HepG2 (cell line): ENCODE measurements around the gene SPAG8. TPM values are rescaled to one million over a fixed set of nuclear protein-coding genes. Genes with fewer than 3 reads are reported as not detected.

Experiments
- GTF3A ChIP-seq: sonication (generic); formaldehyde crosslinking; conservative IDR thresholded peaks from 2 replicates; pipeline ENCODE4 v1.4.0; 2020; ENCODE audit warnings: mild to moderate bottlenecking, missing genetic modification reagents
- HMG20B ChIP-seq: conservative IDR thresholded peaks from 2 replicates; pipeline ENCODE4 v1.6.1; 2016; ENCODE audit warnings: missing genetic modification reagents, missing compliant biosample characterization
- JUNB ChIP-seq: sonication (generic); formaldehyde crosslinking; IDR thresholded peaks from 2 replicates; pipeline ENCODE4 v1.8.0; 2022; ENCODE audit warnings: missing genetic modification reagents, mild to moderate bottlenecking, borderline replicate concordance
- MTA1 ChIP-seq: sonication (generic); formaldehyde crosslinking; IDR thresholded peaks from 2 replicates; pipeline ENCODE4 v1.4.0; 2020; ENCODE audit warnings: missing genetic modification reagents, mild to moderate bottlenecking, borderline replicate concordance
- MYC ChIP-seq: sonication (generic); formaldehyde crosslinking; IDR thresholded peaks from 2 replicates; pipeline ENCODE4 v1.9.0; 2021; ENCODE audit warnings: missing genetic modification reagents, borderline replicate concordance
- RBFOX2 ChIP-seq: fragments of 200-400 bp; formaldehyde crosslinking; IDR thresholded peaks from 2 replicates; pipeline ENCODE4 v1.6.1; 2017; ENCODE audit warnings: low read depth, mild to moderate bottlenecking, low read length
- SKI ChIP-seq: fragments of 450-650 bp; IDR thresholded peaks from one replicate; pipeline ENCODE4 v1.6.1; 2018; ENCODE audit warnings: mild to moderate bottlenecking; ENCODE audit not compliant: partially characterized antibody
- SP140L ChIP-seq: sonication (generic); formaldehyde crosslinking; IDR thresholded peaks from 2 replicates; pipeline ENCODE4 v1.4.0; 2020; ENCODE audit warnings: missing genetic modification reagents, borderline replicate concordance
- SRY ChIP-seq: sonication (generic); formaldehyde crosslinking; IDR thresholded peaks from 2 replicates; pipeline ENCODE4 v1.8.0; 2022; ENCODE audit warnings: mild to moderate bottlenecking, missing genetic modification reagents
- TBX2 ChIP-seq: sonication (generic); formaldehyde crosslinking; IDR thresholded peaks from 2 replicates; pipeline ENCODE4 v1.5.0; 2020; ENCODE audit warnings: missing genetic modification reagents, mild to moderate bottlenecking, borderline replicate concordance
- ZBTB2 ChIP-seq: sonication (generic); formaldehyde crosslinking; IDR thresholded peaks from 2 replicates; pipeline ENCODE4 v1.8.0; 2022; ENCODE audit warnings: low read depth, missing genetic modification reagents
- ZEB1 ChIP-seq: IDR thresholded peaks from 2 replicates; pipeline ENCODE4 v1.6.1; 2012; ENCODE audit warnings: mild to moderate bottlenecking, low read depth, inconsistent platforms; ENCODE audit not compliant: insufficient replicate concordance
- ZKSCAN8 ChIP-seq: IDR thresholded peaks from 2 replicates; pipeline ENCODE4 v1.6.1; 2016; ENCODE audit warnings: borderline replicate concordance, missing genetic modification reagents, missing compliant biosample characterization
- ZNF33B ChIP-seq: sonication (generic); formaldehyde crosslinking; IDR thresholded peaks from 2 replicates; pipeline ENCODE4 v1.5.1; 2020; ENCODE audit warnings: mild to moderate bottlenecking, missing genetic modification reagents
- ZNF367 ChIP-seq: sonication (generic); formaldehyde crosslinking; IDR thresholded peaks from 2 replicates; pipeline ENCODE4 v1.4.0; 2020; ENCODE audit warnings: missing genetic modification reagents, borderline replicate concordance
- ZNF543 ChIP-seq: sonication (generic); formaldehyde crosslinking; IDR thresholded peaks from 2 replicates; pipeline ENCODE4 v1.4.0; 2020; ENCODE audit warnings: mild to moderate bottlenecking, missing genetic modification reagents
- ZNF567 ChIP-seq: sonication (generic); formaldehyde crosslinking; IDR thresholded peaks from 2 replicates; pipeline ENCODE4 v1.8.1; 2023; ENCODE audit warnings: mild to moderate bottlenecking, missing genetic modification reagents, borderline replicate concordance
- ZNF572 ChIP-seq: sonication (generic); formaldehyde crosslinking; IDR thresholded peaks from 2 replicates; pipeline ENCODE4 v1.5.1; 2020; ENCODE audit warnings: mild to moderate bottlenecking, missing genetic modification reagents
- ZNF652 ChIP-seq: IDR thresholded peaks from 2 replicates; pipeline ENCODE4 v1.6.1; 2016; ENCODE audit warnings: low read depth, borderline replicate concordance
- ZNF772 ChIP-seq: sonication (generic); formaldehyde crosslinking; IDR thresholded peaks from 2 replicates; pipeline ENCODE4 v1.5.0; 2020; ENCODE audit warnings: mild to moderate bottlenecking, missing genetic modification reagents
- ZNF841 ChIP-seq: sonication (generic); formaldehyde crosslinking; IDR thresholded peaks from 2 replicates; pipeline ENCODE4 v1.8.1; 2023; ENCODE audit warnings: missing genetic modification reagents, borderline replicate concordance
- polyA plus RNA-seq, 8 experiments: library from polyadenylated mRNA; depleted of rRNA in 3 of 8; stranded (reverse) in 7 of 8; unstranded in 1 of 8; fragments of >200 nt; fragmentation: Illumina TruSeq in 4 of 8; extraction: Trizol in 4 of 8; gene quantifications; 2 replicates each; pipeline versions ENCODE4 v1.2.1 to v1.2.3, GENCODE V29; 2011 to 2016; ENCODE audit warnings: low read depth in 4 of 8, missing spikeins in 1 of 8, mixed read lengths in 1 of 8; ENCODE audit not compliant: insufficient read depth in 1 of 8
- total RNA-seq, 5 experiments: library from RNA; depleted of rRNA; stranded (reverse); fragments of >200 nt; fragmentation: Illumina TruSeq; extraction: Trizol; gene quantifications; 2 replicates each; pipeline ENCODE4 v1.2.3, GENCODE V29; 2016; ENCODE audit warnings: low read depth in 1 of 5
- TF ChIP-seq, protein P1 (sequence below): sonication (generic); formaldehyde crosslinking; IDR thresholded peaks from 2 replicates; pipeline ENCODE4 v1.4.0; 2020; ENCODE audit warnings: mild to moderate bottlenecking, missing genetic modification reagents
- TF ChIP-seq, protein P2 (sequence below): sonication (generic); formaldehyde crosslinking; IDR thresholded peaks from 2 replicates; pipeline ENCODE4 v1.4.0; 2020; ENCODE audit warnings: low read depth, mild to moderate bottlenecking, missing genetic modification reagents
- TF ChIP-seq, protein P3 (sequence below): sonication (generic); formaldehyde crosslinking; IDR thresholded peaks from 2 replicates; pipeline ENCODE4 v1.5.1; 2020; ENCODE audit warnings: mild to moderate bottlenecking, missing genetic modification reagents, moderate library complexity

Gene SPAG8
- total and polyA plus RNA-seq, 2 of the 13 experiments (the other 11 are each of a cell fraction or from before 2014, with no cell fraction given): 0.18 to 0.27 TPM

DNA sequence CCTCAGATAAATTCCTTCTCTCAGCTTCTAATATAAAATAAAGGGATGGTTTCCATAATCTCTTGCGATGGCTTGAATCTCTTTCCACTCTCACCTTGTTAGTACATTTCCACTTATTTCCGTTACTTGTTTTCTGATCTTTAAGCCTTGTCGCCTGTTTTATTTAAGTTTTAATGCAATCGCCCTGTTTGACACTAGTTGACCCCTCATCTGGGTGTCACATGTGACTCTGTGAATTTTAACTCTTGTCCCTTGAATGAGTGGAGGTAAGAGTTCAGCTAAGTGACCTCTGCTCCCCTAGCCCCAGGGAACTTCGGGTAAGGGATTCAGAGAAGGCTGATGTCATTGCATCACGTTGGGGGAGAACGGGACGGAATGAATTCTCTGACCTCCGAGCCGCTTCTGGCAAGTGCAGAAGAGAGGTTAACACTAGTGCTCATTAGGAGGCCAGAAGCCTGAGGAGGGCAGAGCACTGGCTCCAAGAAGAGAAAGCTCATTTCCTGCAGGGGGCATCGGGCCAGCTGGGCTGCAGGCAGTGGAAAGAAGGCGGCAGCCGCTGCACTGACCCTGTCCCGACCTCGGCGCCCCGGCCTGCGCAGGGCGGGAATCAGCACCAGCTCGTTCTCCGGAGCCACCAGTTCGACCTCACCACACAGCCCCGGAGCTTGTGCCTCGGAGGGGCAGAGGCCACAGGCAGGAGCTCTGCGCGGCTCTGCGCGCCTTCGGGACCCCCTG, 2.2 kb upstream of the SPAG8 start (continued):
- TF ChIP-seq, protein P1, sequence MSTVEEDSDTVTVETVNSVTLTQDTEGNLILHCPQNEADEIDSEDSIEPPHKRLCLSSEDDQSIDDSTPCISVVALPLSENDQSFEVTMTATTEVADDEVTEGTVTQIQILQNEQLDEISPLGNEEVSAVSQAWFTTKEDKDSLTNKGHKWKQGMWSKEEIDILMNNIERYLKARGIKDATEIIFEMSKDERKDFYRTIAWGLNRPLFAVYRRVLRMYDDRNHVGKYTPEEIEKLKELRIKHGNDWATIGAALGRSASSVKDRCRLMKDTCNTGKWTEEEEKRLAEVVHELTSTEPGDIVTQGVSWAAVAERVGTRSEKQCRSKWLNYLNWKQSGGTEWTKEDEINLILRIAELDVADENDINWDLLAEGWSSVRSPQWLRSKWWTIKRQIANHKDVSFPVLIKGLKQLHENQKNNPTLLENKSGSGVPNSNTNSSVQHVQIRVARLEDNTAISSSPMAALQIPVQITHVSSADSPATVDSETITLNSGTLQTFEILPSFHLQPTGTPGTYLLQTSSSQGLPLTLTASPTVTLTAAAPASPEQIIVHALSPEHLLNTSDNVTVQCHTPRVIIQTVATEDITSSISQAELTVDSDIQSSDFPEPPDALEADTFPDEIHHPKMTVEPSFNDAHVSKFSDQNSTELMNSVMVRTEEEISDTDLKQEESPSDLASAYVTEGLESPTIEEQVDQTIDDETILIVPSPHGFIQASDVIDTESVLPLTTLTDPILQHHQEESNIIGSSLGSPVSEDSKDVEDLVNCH (CRISPR knock-in tag): no peak
- TF ChIP-seq ZNF543 (CRISPR knock-in tag) (no peak), ZKSCAN8 (CRISPR knock-in tag) (no peak), ZNF567 (CRISPR knock-in tag) (no peak), ZBTB2 (CRISPR knock-in tag) (no peak), ZNF367 (CRISPR knock-in tag) (no peak), ZNF572 (no peak), SP140L (CRISPR knock-in tag) (0 out of 2 replicates have a peak, but pooled peaks have one; percentile 26), HMG20B (0 out of 2 replicates have a peak, but pooled peaks have one; percentile 12), ZNF841 (CRISPR knock-in tag) (no peak), ZNF652 (peak; percentile 74), JUNB (CRISPR knock-in tag) (no peak), ZEB1 (no peak), GTF3A (CRISPR knock-in tag) (no peak), MYC (peak; percentile 69; the same call in 1 of the 2 replicates), TBX2 (CRISPR knock-in tag) (no peak; the same call in 1 of the 2 replicates), MTA1 (no peak), SKI (peak; percentile 22), SRY (no peak; the same call in 1 of the 2 replicates), ZNF33B (CRISPR knock-in tag) (no peak; the same call in 1 of the 2 replicates), ZNF772 (CRISPR knock-in tag) (peak; percentile 11; the same call in 1 of the 2 replicates), RBFOX2 (no peak)
- TF ChIP-seq, protein P2, sequence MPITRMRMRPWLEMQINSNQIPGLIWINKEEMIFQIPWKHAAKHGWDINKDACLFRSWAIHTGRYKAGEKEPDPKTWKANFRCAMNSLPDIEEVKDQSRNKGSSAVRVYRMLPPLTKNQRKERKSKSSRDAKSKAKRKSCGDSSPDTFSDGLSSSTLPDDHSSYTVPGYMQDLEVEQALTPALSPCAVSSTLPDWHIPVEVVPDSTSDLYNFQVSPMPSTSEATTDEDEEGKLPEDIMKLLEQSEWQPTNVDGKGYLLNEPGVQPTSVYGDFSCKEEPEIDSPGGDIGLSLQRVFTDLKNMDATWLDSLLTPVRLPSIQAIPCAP (CRISPR knock-in tag): peak; percentile 59; the same call in 1 of the 2 replicates
- TF ChIP-seq, protein P3, sequence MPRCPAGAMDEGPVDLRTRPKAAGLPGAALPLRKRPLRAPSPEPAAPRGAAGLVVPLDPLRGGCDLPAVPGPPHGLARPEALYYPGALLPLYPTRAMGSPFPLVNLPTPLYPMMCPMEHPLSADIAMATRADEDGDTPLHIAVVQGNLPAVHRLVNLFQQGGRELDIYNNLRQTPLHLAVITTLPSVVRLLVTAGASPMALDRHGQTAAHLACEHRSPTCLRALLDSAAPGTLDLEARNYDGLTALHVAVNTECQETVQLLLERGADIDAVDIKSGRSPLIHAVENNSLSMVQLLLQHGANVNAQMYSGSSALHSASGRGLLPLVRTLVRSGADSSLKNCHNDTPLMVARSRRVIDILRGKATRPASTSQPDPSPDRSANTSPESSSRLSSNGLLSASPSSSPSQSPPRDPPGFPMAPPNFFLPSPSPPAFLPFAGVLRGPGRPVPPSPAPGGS (CRISPR knock-in tag): peak; percentile 77; the same call in 1 of the 2 replicates
